Putamen (tissue), 1 donor: Measurements from ENCODE around the gene MGMT.

Experiments used
- DNase-seq: peaks from one replicate; pipeline ENCODE4 v3.0.0-alpha.2; 2016; ENCODE audit warnings: low spot score

MGMT gene

DNA sequence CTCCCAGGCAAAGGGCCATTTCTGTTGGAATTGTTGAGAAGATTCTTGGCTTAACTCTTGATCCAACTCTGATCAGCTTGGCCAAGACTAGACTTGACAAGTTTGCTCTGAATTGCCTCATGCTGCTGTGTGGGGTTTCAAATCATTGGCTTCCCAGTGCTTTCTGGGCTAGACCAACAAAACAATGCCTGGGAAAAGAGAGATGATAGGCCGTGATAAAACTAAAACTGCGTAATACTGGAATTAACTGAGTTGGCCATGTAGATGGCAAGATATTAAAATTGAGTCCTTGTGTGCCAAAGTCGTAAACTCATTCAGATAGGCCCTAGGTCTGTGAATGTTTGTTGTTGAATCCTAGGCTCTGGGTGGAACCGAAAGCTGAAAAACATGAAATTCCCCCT, 222.6 kb downstream of the MGMT start:
- no peak for DNase-seq

GRCh38 chr10:129690248-129691070, 223.4 kb downstream of the MGMT start:
- no peak for DNase-seq

- no peak for DNase-seq
Measured at GRCh38 chr10:129692695-129693094, 225.7 kb downstream of the MGMT start.

DNA sequence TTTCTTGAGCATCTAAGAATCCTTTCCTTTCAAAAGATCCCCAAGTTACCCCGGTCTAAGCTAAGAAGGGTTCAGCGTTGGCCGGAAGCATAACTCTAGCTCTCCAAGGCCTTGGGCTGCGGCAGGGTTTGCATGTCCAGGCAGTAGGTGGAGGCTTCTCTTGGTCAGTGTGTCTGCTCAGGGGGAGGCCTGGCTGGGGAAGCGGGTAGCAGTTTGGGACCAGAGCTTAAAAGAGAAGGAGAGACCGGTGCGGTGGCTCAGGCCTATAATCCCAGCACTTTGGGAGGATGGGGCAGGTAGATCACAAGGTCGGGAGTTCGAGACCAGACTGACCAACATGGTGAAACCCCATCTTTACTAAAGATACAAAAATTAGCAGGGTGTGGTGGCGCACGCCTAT, 226.3 kb downstream of the MGMT start:
- no peak for DNase-seq

GRCh38 chr10:129694184-129694583, 227.1 kb downstream of the MGMT start:
- no peak for DNase-seq

GRCh38 chr10:129694691-129695243, 227.7 kb downstream of the MGMT start:
- DNase-seq, result peak; percentile 40

GRCh38 chr10:129695671-129696070, 228.6 kb downstream of the MGMT start:
- DNase-seq, result no peak

DNA sequence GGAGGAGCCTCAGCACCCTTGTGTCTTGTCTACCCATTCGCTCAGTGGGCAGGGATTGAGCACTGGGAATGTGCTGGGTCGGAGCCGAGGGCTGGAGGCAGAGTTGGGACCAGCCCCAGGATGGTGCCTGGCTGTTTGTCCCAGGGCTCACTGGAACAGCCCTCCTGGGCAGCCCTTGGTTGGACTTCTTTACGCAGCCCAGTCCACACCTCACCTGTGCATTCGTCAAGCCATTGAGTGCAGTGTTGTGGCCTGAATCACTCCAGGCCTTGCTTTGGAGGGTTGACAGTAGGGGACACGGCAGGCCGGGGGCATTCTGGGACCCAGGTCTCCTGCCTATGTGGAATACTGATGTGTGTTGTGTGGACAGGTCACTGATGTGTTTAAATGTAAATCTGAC, 229.6 kb downstream of the MGMT start:
- no peak for DNase-seq

DNA sequence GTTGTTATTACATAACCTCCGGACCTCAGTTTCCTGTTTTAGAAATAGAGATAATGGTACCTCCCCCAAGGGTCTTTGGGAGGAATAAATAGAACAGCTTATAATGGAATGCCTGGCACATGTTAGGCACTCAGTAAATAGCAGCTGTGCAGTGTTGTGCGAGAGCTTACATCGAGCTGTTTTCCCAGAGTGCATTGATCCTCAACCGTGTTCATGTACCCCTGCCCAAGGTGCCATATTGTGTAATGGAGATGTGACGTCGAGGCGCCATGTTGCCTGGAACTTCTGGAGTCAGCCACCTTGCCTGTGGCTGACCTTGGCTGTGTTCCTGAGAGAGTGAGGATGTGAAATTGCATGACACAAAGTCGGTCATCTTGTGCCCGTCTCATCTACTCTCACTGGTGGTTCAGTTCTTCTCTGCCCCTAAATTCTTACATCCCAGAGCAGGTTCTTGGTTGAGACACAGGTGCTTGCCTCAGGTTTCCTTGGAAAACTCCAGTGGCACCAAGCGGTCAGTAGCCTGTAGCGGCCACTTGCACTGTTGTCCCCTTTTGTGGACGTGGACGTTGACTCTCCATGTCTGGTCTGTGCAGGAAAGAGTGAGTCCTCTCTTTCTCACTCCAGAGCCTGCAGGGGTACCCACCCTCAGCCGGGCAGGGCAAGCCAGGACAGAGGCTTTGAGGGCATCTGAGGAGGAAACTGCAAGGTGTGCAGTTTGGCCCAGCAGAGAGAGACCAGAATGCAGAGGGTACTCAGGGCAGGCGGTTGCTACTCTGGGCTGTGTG, 230.6 kb downstream of the MGMT start:
- no peak for DNase-seq

- DNase-seq, result no peak
Measured at GRCh38 chr10:129699722-129700340, 232.8 kb downstream of the MGMT start.

GRCh38 chr10:129702605-129703004, 235.6 kb downstream of the MGMT start:
- DNase-seq, result no peak

DNA sequence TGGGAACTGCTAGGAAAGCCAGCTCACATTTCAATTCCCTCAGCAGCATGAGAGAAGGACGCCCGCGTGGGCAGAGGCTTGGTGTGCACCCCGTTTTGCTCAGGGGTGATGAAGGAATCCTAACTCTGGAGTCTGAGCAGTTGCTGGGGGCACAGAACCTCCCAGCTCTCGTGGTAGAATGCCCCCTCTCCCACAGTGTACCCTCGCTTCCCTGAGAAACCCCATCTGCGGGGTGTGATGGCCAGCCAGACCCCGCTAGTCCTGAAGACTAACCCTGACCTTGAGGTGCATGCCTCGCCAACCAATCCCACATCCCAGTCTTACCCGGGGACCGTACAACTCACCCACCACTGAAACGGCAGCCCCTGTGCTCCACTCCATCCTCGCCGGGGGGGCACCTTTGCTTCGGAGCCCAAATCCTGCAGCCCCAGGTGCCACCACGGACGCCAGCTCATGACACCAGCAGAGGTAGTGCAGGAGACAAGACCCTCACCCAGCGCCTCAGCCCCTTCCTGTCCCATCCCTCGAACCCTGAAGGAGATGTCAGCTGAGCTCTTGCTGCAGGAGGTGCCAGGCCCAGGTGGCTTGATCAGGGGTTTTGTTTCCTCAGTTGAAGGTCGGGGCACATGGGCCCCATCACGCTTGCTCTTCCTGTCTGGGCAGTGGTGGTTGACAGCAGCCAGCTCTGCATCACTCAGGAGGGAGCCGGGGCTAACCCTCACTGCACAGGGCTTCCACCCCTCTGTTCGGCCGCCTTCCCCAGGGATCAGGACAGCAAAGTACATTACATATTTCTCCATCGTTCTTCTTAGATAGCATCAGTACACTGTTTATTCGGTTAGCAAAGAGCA, 236.5 kb downstream of the MGMT start:
- DNase-seq, result no peak

- no peak for DNase-seq
Measured at GRCh38 chr10:129704225-129704624, 237.2 kb downstream of the MGMT start.

DNA sequence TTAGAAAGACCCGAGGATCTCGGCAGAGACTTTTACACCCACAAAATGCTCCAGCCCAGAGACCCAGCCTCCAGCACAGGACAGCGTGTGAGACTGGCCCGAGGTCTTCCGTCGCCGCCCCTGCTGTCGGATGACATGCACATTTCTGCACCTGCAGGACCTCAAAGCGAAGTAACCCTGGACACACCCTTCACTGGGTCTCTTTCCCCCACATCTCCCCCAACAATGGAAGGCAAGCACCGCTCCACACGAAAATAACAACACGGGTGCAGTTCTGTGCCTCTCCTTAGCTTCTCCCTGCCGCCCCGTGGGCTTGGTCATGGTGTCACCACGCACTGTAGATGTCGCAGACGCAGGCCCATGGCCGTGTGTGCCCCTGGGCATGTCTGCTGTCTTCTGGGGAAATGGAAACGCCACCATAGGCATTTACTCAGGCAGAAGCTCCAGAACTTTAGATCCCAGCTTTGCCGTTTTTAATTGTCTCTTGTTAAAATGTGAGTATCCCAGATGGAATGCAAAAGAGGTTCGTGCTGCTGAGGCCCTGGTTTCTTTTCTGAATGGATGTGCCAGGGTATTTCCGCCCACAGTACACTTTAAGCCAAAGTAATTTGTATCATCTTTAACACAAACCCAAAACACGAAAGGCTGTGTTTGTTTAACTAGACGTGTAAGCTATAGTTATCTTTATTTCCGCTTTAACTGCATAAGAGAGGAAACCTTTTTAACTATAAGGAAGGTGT, 237.9 kb downstream of the MGMT start:
- DNase-seq, result no peak

DNA sequence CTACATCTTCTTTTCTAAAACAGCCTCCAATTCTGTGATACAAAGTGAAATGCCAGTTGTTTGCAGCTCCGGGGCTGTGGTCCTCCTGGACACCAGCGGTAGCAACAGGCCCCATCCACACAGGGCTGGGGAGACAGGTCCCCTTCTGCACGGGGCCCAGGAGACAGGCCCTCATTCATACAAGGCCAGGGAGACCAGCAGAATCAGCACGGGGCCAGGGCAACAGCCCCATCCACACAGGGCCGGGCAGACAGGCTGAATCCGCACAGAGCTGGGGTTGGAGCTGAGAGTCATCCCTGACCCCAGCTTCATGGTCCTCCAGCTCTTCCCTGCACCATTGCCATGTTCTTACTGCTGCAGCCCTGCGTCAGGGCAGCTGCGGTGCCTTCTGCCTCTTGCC, 238.6 kb downstream of the MGMT start:
- DNase-seq, result no peak

GRCh38 chr10:129706081-129706480, 239.0 kb downstream of the MGMT start:
- no peak for DNase-seq

DNA sequence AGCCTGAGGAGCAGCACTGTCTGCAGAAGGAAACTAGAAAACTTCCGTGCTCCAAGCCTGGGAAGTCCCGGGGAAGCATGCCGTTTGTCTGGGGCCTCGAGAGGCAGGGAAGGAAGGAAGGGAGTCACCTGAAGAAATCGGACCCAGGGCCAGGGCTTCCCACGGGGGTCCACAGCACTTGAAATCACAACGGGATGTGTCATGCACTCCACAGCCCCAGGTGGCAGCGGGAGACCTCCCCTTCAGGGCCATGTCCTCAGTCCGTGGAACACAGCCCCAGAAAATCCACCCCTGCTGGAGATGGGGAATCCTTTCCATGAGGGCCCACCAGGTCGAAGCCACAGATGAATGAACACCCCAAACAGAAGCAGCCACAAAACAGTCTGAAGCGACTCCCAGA, 239.5 kb downstream of the MGMT start:
- no peak for DNase-seq

DNA sequence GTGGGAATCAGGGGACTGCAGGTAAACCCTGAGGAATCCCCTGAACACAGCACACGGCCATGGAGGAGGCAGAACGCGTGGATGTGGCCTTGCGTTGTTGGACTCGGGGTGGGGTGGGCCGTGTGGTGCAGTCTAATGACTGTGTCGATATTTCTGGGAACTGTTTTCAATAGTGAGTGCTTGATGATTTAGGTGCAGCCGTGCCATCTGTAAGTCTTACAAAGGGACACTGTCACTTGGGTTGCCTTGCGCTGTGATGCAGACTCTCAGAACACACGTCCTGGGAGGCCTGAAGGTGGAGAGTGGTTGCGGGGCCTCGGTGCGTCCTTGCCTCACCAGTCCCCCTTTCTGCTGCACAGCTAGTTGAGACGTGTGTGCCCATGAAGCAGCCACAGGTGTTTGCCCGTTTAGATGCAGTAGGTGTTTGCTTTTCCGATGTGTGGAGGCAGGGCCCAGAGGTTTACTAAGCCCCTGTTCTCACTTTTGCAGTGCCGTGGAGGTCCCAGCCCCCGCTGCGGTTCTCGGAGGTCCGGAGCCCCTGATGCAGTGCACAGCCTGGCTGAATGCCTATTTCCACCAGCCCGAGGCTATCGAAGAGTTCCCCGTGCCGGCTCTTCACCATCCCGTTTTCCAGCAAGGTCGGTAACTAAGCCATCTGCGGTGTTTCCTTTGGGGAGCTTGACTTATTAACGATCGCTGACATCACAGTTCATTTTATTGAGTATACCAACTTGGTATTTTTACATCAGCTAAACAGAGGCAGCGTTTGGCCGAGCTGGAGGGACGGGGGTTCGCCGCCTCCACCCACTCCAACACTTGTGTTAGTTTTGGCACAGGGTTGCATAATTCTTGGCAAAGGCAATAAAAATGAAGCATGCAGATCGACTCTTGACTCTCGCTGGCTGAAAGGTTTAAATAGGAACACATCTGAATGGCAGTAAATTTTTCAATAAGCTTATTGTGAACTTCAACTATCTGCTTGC, 240.7 kb downstream of the MGMT start:
- no peak for DNase-seq

DNA sequence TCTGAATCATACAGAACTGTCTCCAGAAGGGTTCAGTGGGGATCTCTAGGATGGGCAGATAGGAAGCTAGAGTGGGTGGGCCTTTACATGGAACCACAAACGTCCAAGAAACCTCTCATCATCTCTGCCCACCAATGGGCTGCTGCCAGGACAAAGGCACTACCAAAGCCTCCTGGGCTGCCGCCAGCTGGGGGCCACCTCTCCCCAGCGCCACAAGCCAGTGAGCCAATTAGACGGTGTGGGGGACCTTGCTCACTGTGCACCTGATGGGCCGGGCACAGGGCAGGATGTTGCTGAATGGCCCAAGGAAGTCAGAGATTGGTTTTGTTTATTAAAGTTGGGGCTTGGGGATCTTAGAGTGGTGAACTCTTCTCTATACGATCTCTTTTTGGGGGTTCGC, 242.1 kb downstream of the MGMT start:
- no peak for DNase-seq
